ENCODE results near the gene C1R. TPM values are rescaled to one million over a fixed set of nuclear protein-coding genes. Genes with fewer than 3 reads are reported as not detected.

The C1R gene
- total RNA-seq, 1 experiment from 2014 or later, result 1.3 TPM

DNA sequence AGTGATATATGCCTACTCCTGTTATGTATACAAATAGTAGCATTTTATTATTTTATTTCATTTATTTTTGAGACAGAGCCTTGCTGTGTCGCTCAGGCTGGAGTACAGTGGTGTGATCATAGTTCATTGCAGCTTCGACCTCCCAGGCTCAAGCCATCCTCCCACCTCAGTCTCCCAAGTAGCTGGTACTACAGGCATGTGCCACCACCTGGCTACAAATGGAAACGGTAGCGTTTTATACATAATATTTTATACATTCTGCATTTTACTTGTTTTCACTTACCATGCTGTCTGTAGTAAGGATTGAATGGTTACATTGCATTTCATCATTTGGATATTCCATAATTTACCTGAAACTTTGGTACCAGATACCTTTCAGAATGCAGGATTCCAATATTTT is 14.1 kb downstream of the C1R start:
- Histone ChIP-seq H3K9me3 (ENCODE audit: control insufficient read depth, insufficient read depth, low read depth, low read length) (no peaks in the 10 kb centered on the region), H3K4me3 (ENCODE audit: low read depth in 2 of 2, low read length in 2 of 2) (no peak overlapping the region), H3K36me3 (ENCODE audit: control insufficient read depth, insufficient read depth, low read length) (no peaks in the 10 kb centered on the region), H3K4me1 (ENCODE audit: control insufficient read depth, insufficient read depth, low read length) (no peaks in the 10 kb centered on the region), H3K27me3 (ENCODE audit: control insufficient read depth, insufficient read depth, low read length) (no peaks in the 10 kb centered on the region), H3K27ac (ENCODE audit: low read length) (no peak overlapping the region)
- ChIA-PET CTCF (no interaction called here), POLR2A (no interaction called here)
- intact Hi-C loops (cut with micrococcal nuclease; ENCODE audit: unreplicated experiment) (no loop called here), in situ Hi-C loops (cut with HindIII; ENCODE audit: low pct_unique_long_range_greater_than_20kb, low sequenced_read_pairs) (no loop called here)
- ATAC-seq, result no peak
- DNase-seq (ENCODE audit: low read depth, low spot score), result no peak
- BruUV-seq (replicated peaks), result no TSS peak
- TF ChIP-seq, protein P1, sequence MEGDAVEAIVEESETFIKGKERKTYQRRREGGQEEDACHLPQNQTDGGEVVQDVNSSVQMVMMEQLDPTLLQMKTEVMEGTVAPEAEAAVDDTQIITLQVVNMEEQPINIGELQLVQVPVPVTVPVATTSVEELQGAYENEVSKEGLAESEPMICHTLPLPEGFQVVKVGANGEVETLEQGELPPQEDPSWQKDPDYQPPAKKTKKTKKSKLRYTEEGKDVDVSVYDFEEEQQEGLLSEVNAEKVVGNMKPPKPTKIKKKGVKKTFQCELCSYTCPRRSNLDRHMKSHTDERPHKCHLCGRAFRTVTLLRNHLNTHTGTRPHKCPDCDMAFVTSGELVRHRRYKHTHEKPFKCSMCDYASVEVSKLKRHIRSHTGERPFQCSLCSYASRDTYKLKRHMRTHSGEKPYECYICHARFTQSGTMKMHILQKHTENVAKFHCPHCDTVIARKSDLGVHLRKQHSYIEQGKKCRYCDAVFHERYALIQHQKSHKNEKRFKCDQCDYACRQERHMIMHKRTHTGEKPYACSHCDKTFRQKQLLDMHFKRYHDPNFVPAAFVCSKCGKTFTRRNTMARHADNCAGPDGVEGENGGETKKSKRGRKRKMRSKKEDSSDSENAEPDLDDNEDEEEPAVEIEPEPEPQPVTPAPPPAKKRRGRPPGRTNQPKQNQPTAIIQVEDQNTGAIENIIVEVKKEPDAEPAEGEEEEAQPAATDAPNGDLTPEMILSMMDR (IDR thresholded peaks at IDR 0.05), result peak; percentile 27; the same call in 1 of the 2 replicates
- TF ChIP-seq, protein P2, sequence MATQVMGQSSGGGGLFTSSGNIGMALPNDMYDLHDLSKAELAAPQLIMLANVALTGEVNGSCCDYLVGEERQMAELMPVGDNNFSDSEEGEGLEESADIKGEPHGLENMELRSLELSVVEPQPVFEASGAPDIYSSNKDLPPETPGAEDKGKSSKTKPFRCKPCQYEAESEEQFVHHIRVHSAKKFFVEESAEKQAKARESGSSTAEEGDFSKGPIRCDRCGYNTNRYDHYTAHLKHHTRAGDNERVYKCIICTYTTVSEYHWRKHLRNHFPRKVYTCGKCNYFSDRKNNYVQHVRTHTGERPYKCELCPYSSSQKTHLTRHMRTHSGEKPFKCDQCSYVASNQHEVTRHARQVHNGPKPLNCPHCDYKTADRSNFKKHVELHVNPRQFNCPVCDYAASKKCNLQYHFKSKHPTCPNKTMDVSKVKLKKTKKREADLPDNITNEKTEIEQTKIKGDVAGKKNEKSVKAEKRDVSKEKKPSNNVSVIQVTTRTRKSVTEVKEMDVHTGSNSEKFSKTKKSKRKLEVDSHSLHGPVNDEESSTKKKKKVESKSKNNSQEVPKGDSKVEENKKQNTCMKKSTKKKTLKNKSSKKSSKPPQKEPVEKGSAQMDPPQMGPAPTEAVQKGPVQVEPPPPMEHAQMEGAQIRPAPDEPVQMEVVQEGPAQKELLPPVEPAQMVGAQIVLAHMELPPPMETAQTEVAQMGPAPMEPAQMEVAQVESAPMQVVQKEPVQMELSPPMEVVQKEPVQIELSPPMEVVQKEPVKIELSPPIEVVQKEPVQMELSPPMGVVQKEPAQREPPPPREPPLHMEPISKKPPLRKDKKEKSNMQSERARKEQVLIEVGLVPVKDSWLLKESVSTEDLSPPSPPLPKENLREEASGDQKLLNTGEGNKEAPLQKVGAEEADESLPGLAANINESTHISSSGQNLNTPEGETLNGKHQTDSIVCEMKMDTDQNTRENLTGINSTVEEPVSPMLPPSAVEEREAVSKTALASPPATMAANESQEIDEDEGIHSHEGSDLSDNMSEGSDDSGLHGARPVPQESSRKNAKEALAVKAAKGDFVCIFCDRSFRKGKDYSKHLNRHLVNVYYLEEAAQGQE (IDR thresholded peaks at IDR 0.05; ENCODE audit: insufficient read depth in 1 of 2, low read depth in 2 of 2, low read length in 1 of 2), result no peak
- no peak for TF ChIP-seq POLR2AphosphoS5 (IDR thresholded peaks at IDR 0.05; ENCODE audit: low read depth, low read length)
- no peak for TF ChIP-seq SIN3A (IDR thresholded peaks at IDR 0.05; ENCODE audit: borderline replicate concordance, insufficient read depth, low read depth, low read length)
- no peak for TF ChIP-seq TCF7L2 (IDR thresholded peaks at IDR 0.05; ENCODE audit: low read depth, low read length)

DNA sequence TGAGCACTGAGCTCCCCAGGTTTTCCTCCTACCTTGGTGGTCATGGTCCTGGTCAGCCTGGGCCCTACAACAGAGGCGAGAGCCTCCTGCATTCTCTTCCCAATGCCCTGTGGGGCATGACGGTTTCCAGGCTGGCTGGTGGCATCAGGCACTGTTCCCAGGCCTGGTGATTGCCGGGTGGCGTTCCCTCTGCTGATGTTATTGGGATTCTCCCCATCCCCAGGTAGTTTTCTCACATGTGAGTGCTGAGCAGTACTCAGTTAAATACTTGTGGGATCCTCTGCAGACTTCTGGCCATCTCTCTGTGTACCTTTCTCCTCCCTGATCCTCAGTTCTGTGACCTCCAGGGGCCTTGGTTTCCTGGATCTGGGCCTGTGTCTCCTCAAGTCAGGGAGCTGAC is 15.8 kb downstream of the C1R start:
- TF ChIP-seq, protein P1 (IDR thresholded peaks at IDR 0.05), result no peak
- TF ChIP-seq SIN3A (IDR thresholded peaks at IDR 0.05; ENCODE audit: borderline replicate concordance, insufficient read depth, low read depth, low read length) (no peak), POLR2AphosphoS5 (IDR thresholded peaks at IDR 0.05; ENCODE audit: low read depth, low read length) (no peak), TCF7L2 (IDR thresholded peaks at IDR 0.05; ENCODE audit: low read depth, low read length) (no peak)
- TF ChIP-seq, protein P2 (IDR thresholded peaks at IDR 0.05; ENCODE audit: insufficient read depth in 1 of 2, low read depth in 2 of 2, low read length in 1 of 2), result no peak
- Histone ChIP-seq H3K4me3 (ENCODE audit: low read depth in 2 of 2, low read length in 2 of 2) (no peak overlapping the region), H3K4me1 (ENCODE audit: control insufficient read depth, insufficient read depth, low read length) (no peaks in the 10 kb centered on the region), H3K9me3 (ENCODE audit: control insufficient read depth, insufficient read depth, low read depth, low read length) (no peaks in the 10 kb centered on the region), H3K36me3 (ENCODE audit: control insufficient read depth, insufficient read depth, low read length) (no peaks in the 10 kb centered on the region), H3K27ac (ENCODE audit: low read length) (no peak overlapping the region), H3K27me3 (ENCODE audit: control insufficient read depth, insufficient read depth, low read length) (no peaks in the 10 kb centered on the region)
- CTCF ChIA-PET, result interaction anchor here (1.0 kb wide), 1 partner anchor 32 kb away, joined by 4 read pairs; no protein-coding TSS in a partner anchor
- no peak for DNase-seq (ENCODE audit: low read depth, low spot score)
- intact Hi-C loops (cut with micrococcal nuclease; ENCODE audit: unreplicated experiment), result no loop called here
- in situ Hi-C loops (cut with HindIII; ENCODE audit: low pct_unique_long_range_greater_than_20kb, low sequenced_read_pairs), result no loop called here
- no peak for ATAC-seq
- BruUV-seq (replicated peaks), result no TSS peak
- POLR2A ChIA-PET, result no interaction called here

Data from Panc1 (cell line).